GM21367 (cell line): ENCODE data around the gene RPS14.
"Not testable (repeated sequence)": the region's sequence is repeated elsewhere in the genome, so short reads cannot be mapped to it uniquely, and the experiment has no call there.

ENCODE experiments used
- ATAC-seq: cut with Tn5 transposase; IDR thresholded peaks from one replicate; pipeline ENCODE4 v1.9.1; 2021; ENCODE audit not compliant: unreplicated experiment

RPS14 gene

GRCh38 chr5:150413902-150414790, 35.4 kb downstream of the RPS14 start:
- ATAC-seq, result not testable (repeated sequence)

- no peak for ATAC-seq
These were observed 36.2 kb downstream of the RPS14 start for GRCh38 chr5:150413176-150413901.

GRCh38 chr5:150412319-150413175, 37.0 kb downstream of the RPS14 start, which contains the start of gene CD74:
Gene CD74 (minus strand): TSS chr5:150412910. CDS start chr5:150412749, 161 bp downstream.
- ATAC-seq, result peak; percentile 61

- ATAC-seq, result peak; percentile 27
These were observed 38.1 kb downstream of the RPS14 start for GRCh38 chr5:150411245-150411979.

GRCh38 chr5:150410524-150411244, 38.9 kb downstream of the RPS14 start:
- no peak for ATAC-seq

GRCh38 chr5:150409638-150410523, 39.7 kb downstream of the RPS14 start:
- ATAC-seq, result peak; percentile 41

- no peak for ATAC-seq
These were observed 41.2 kb downstream of the RPS14 start for GRCh38 chr5:150408231-150408943.

- no peak for ATAC-seq
These were observed 42.3 kb downstream of the RPS14 start for GRCh38 chr5:150407096-150407720.

- no peak for ATAC-seq
These were observed 42.8 kb downstream of the RPS14 start for GRCh38 chr5:150406723-150407095.

GRCh38 chr5:150406103-150406722, 43.3 kb downstream of the RPS14 start:
- no peak for ATAC-seq

- ATAC-seq, result no peak
These were observed 44.4 kb downstream of the RPS14 start for GRCh38 chr5:150404941-150405816.

GRCh38 chr5:150404535-150404934, 45.0 kb downstream of the RPS14 start:
- ATAC-seq, result no peak

- no peak for ATAC-seq
These were observed 45.4 kb downstream of the RPS14 start for GRCh38 chr5:150404121-150404520.

- no peak for ATAC-seq
These were observed 46.6 kb downstream of the RPS14 start for GRCh38 chr5:150402901-150403342.

GRCh38 chr5:150402229-150402773, 47.2 kb downstream of the RPS14 start:
- no peak for ATAC-seq
